HFF-Myc (cell line): ENCODE data around the gene PPP1R2.

Experiments used
- DNase-seq: peaks from one replicate; pipeline ENCODE4 v3.0.0-alpha.2; 2011; ENCODE audit warnings: low read depth; ENCODE audit errors: extremely low read depth
- H3K4me3 ChIP-seq: replicated peaks from 2 replicates; pipeline ENCODE4 v1.5.1; 2011; ENCODE audit warnings: low read depth, mild to moderate bottlenecking, control low read depth, low read length
- CTCF ChIP-seq: IDR thresholded peaks from 2 replicates; pipeline ENCODE4 v1.5.1; 2012; ENCODE audit warnings: mild to moderate bottlenecking, low read depth, low read length, control low read depth; ENCODE audit errors: missing control alignments

The PPP1R2 gene

DNA sequence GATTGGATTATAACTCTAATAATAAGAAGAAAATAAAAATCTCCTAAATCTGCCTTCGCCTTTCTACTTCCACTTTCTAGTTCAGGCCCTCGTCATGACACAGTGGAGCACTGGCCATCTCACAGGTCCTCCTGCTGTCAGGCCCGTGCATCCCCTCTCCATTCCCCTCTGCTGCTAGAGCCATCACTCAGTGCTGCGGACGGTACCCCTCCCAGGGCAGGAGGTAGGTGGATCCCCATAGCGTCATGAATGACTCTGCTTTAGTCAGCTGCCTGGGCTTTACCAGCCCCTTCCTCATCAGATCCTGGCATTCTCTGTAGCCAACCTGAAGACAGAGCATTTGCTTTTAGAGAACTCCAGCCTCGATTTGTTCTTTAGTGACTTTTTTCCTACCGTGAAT is 12.0 kb upstream of the PPP1R2 start:
- H3K4me3 ChIP-seq, result no peak overlapping the region
- TF ChIP-seq CTCF, result no peak
- no peak for DNase-seq

DNA sequence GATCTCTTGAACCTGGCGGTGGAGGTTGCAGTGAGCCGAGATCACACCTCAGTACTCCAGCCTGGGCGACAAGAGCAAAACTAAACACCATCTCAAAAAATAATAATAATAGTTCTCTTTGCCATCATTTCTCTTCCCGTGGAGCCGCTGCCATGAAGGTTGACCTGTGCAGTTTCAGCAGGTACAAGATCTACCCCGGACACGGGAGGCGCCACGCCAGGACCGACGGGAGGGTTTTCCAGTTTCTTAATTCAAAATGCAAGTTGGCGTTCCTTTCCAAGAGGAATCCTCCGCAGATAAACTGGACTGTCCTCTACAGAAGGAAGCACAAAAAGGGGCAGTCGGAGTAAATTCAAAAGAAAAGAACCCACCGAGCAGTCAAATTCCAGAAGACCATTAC is 11.3 kb upstream of the PPP1R2 start:
- H3K4me3 ChIP-seq, result no peak overlapping the region
- TF ChIP-seq CTCF, result no peak
- DNase-seq, result no peak

DNA sequence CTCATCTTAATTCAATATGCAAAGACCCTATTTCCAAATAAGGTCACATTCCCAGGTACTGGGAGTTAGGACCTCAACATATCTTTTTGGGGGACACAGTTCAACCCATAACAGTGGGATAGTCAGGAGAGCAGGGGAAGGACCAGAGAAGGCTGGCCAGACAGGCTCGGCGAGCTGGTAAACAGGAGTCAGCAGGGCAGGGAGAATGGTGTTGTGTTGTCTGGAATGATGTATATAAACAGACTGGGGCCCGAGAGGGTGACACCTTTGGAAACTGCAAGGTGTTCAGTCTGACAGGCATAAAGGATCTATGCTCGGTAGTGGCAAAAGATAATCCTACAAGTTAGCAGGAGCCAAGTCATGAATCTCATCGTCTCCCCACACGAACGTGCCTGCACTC is 10.1 kb upstream of the PPP1R2 start:
- no peak for TF ChIP-seq CTCF
- no peak for DNase-seq
- H3K4me3 ChIP-seq, result no peak overlapping the region

GRCh38 chr3:195551381-195551978 is 8.4 kb upstream of the PPP1R2 start:
- TF ChIP-seq CTCF, result no peak
- no peak for DNase-seq
- no peak overlapping the region for H3K4me3 ChIP-seq

DNA sequence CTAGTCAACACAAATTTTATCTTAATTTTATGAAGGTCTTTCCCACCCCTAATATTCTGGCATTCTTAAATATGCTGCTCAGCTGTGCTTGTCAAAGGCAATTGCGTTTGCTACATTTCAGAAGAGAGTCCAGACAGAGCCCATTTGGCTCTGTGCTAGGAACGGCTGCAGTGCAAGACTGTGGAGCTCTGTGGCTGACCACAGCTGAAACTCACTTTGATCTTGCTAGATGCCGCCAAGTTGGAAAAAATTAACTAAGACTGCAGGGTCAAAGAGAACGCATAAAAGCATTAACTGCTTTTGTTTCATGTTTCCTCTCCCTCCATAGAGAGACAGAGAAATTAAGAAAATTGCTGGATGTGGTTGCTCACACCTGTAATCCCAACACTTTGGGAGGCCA is 7.6 kb upstream of the PPP1R2 start:
- DNase-seq, result no peak
- H3K4me3 ChIP-seq, result no peak overlapping the region
- TF ChIP-seq CTCF, result no peak

DNA sequence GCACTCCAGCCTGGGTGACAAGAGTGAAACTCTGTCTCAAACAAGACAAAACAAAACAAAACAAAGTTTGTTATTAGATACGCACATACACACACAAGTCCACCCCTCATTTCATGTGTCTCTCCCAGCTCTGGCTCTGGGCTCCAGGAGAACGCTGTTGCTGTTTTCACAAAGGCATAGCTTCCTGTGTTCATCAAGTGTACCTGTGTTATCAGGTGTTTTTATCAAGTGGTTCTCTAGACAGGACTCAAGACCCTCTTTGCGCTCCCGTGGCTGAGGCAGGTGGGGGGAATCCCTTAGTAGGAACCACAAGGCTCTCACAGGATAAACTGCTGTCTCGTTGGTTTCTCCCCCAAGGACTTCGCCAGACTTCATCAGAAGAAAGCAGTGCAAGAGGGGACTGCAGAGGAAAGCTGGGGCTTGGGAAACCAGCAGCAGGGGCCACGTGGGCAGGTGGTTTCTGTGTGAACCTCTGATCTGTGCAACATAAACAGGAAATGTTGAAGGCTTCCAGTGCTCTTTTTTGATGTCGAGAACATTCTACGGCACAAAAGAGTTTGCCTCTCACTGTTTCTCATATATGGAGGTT is 6.9 kb upstream of the PPP1R2 start:
- no peak for TF ChIP-seq CTCF
- DNase-seq, result no peak
- no peak overlapping the region for H3K4me3 ChIP-seq

DNA sequence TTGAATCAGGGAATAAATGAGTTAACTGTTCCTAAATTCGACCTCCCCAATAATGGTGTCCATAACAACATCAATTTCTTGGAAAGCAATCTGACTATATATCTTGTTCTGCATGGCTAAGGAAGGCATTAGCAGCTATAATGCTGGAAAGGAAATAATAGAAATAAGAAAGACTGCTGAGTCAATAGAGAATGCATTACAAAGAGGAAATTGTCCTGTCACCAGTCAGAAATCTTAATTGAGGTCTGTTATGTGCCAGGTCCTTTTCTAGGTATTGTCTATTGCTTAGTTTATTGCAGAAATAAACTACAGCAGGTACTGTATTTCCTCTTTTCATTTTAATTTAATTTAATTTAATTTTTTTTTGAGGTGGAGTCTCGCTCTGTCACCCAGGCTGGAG is 5.9 kb upstream of the PPP1R2 start:
- no peak for TF ChIP-seq CTCF
- no peak overlapping the region for H3K4me3 ChIP-seq
- DNase-seq, result no peak
